Vagina (tissue), 2 donors: Measurements from ENCODE around the gene PLXDC1.

Source experiments
- CTCF ChIP-seq, 3 experiments: fragments of 450-650 bp in 2 of 3; fragments of 200-600 bp in 1 of 3; sonication (generic) in 1 of 3; IDR thresholded peaks; one replicate each; pipeline ENCODE4 v1.5.1; 2017 to 2019; ENCODE audit warnings: antibody characterized with exemption in 3 of 3, mild to moderate bottlenecking in 2 of 3, moderate library complexity in 2 of 3
- POLR2A ChIP-seq, 2 donors: fragments of 450-650 bp; IDR thresholded peaks; one replicate each; pipeline ENCODE4 v1.6.1; 2017; ENCODE audit warnings: antibody characterized with exemption in 2 of 2, mild to moderate bottlenecking in 2 of 2, moderate library complexity in 2 of 2
- POLR2AphosphoS5 ChIP-seq, 2 donors: sonication (generic); formaldehyde crosslinking; IDR thresholded peaks; one replicate each; pipeline ENCODE4 v1.9.0; 2017; ENCODE audit warnings: antibody characterized with exemption in 2 of 2, mild to moderate bottlenecking in 2 of 2, low read depth in 1 of 2; ENCODE audit not compliant: insufficient read depth in 1 of 2

GRCh38 chr17:39141294-39141693 lies 10.1 kb downstream of the PLXDC1 start:
- TF ChIP-seq POLR2AphosphoS5 (IDR thresholded peaks at IDR 0.05; ENCODE audit: insufficient read depth in 1 of 2, low read depth in 1 of 2) (no peak), CTCF (IDR thresholded peaks at IDR 0.05) (no peak), POLR2A (IDR thresholded peaks at IDR 0.05) (no peak)
